SK-N-SH (cell line): ENCODE results near the gene SOS2. TPM values are rescaled to one million over a fixed set of nuclear protein-coding genes. Genes with fewer than 3 reads are reported as not detected.

Experiments
- CTCF ChIA-PET: fragments of 300-600, 350-600 bp; formaldehyde crosslinking; extraction: SDS; loops from one replicate; lab custom pipeline; 2021; lab: Yijun Ruan, JAX
- POLR2A ChIA-PET: fragments of 350-600 bp; sonication (Branson Sonifier 250); formaldehyde crosslinking; extraction: SDS; loops from one replicate; lab custom pipeline; 2020; ENCODE audit warnings: antibody characterized with exemption, inconsistent platforms; lab: Yijun Ruan, JAX
- DNase-seq: peaks from one replicate; pipeline ENCODE4 v3.0.0; 2012
- H2AFZ ChIP-seq: fragments of 200-600 bp; sonication (generic); 2 replicates; pipeline ENCODE4 v1.8.1; 2016; ENCODE audit warnings: antibody characterized with exemption, mild to moderate bottlenecking, low read depth
- H3F3A ChIP-seq: fragments of 200-600 bp; sonication (generic); replicated peaks from 2 replicates; pipeline ENCODE3; 2016; ENCODE audit warnings: antibody characterized with exemption, mild to moderate bottlenecking; ENCODE audit not compliant: insufficient read depth
- H3K27ac ChIP-seq, 2 experiments: fragments of 200-500 bp in 1 of 2; fragments of 200-600 bp in 1 of 2; sonication (Bioruptor generic) in 1 of 2; sonication (generic), shearing (Covaris generic) in 1 of 2; 2 replicates each; pipeline versions ENCODE4 v1.5.1 to v1.6.1; 2014 to 2016; ENCODE audit warnings: low read depth in 2 of 2, inconsistent platforms in 1 of 2, low read length in 1 of 2, mild to moderate bottlenecking in 1 of 2, mixed read lengths in 1 of 2
- H3K27me3 ChIP-seq: fragments of 200-600 bp; sonication (generic), shearing (Covaris generic); 2 replicates; pipeline ENCODE4 v1.6.1; 2016; ENCODE audit warnings: mixed run types; ENCODE audit not compliant: insufficient read depth
- H3K36me3 ChIP-seq, 2 experiments: fragments of 200-500 bp in 1 of 2; fragments of 200-600 bp in 1 of 2; sonication (Bioruptor generic) in 1 of 2; sonication (generic) in 1 of 2; replicated peaks in 1 of 2; 2 replicates each; pipeline versions ENCODE3 to v1.5.1; 2014 to 2016; ENCODE audit warnings: low read length in 1 of 2, mild to moderate bottlenecking in 1 of 2; ENCODE audit not compliant: insufficient read depth in 2 of 2, control insufficient read depth in 1 of 2
- H3K4me1 ChIP-seq, 2 experiments: fragments of 200-500 bp in 1 of 2; fragments of 200-600 bp in 1 of 2; sonication (Bioruptor generic) in 1 of 2; sonication (generic), shearing (Covaris generic) in 1 of 2; 2 replicates each; pipeline versions ENCODE4 v1.5.1 to v1.6.1; 2014 to 2016; ENCODE audit warnings: low read depth in 1 of 2, low read length in 1 of 2, mixed run types in 1 of 2; ENCODE audit not compliant: insufficient read depth in 2 of 2, control insufficient read depth in 1 of 2
- H3K4me2 ChIP-seq: fragments of 200-600 bp; sonication (generic), shearing (Covaris generic); 2 replicates; pipeline ENCODE4 v1.6.1; 2017; ENCODE audit warnings: mixed run types
- H3K4me3 ChIP-seq, 2 experiments: fragments of 200-500 bp in 1 of 2; fragments of 200-600 bp in 1 of 2; sonication (Bioruptor generic) in 1 of 2; sonication (generic), shearing (Covaris generic) in 1 of 2; 2 replicates each; pipeline versions ENCODE4 v1.5.1 to v1.8.1; 2014 to 2016; ENCODE audit warnings: low read depth in 2 of 2, inconsistent platforms in 1 of 2, low read length in 1 of 2, mild to moderate bottlenecking in 1 of 2, mixed read lengths in 1 of 2, moderate library complexity in 1 of 2
- H3K79me2 ChIP-seq: fragments of 200-600 bp; sonication (generic); 2 replicates; pipeline ENCODE4 v1.8.1; 2017; ENCODE audit warnings: mild to moderate bottlenecking; ENCODE audit not compliant: insufficient read depth
- H3K9ac ChIP-seq: fragments of 200-600 bp; sonication (generic); 2 replicates; pipeline ENCODE4 v1.6.1; 2017; ENCODE audit warnings: mixed run types
- H3K9me2 ChIP-seq: fragments of 200-600 bp; sonication (generic); 2 replicates; pipeline ENCODE4 v1.6.1; 2017; ENCODE audit warnings: mixed run types
- H3K9me3 ChIP-seq: fragments of 200-600 bp; sonication (generic); 2 replicates; pipeline ENCODE4 v1.6.1; 2017; ENCODE audit warnings: mixed run types, mild to moderate bottlenecking, moderate library complexity
- H4K20me1 ChIP-seq: fragments of 200-600 bp; sonication (generic); 2 replicates; pipeline ENCODE4 v1.6.1; 2017; ENCODE audit warnings: mild to moderate bottlenecking, mixed run types; ENCODE audit not compliant: insufficient read depth
- ELF1 ChIP-seq: IDR thresholded peaks from 2 replicates; pipeline ENCODE4 v1.4.0; 2012
- EZH2phosphoT487 ChIP-seq: fragments of 200-600 bp; sonication (generic); IDR thresholded peaks from 2 replicates; pipeline ENCODE4 v1.6.1; 2017; ENCODE audit warnings: low read depth, mixed run types, mild to moderate bottlenecking, antibody characterized with exemption, moderate library complexity, borderline replicate concordance
- GATA2 ChIP-seq: sonication (generic); formaldehyde crosslinking; IDR thresholded peaks from 2 replicates; pipeline ENCODE4 v1.5.0; 2020; ENCODE audit warnings: mild to moderate bottlenecking, missing genetic modification reagents
- IRF3 ChIP-seq: fragments of 150-350 bp; IDR thresholded peaks from 2 replicates; pipeline ENCODE4 v1.6.1; 2016; ENCODE audit warnings: mild to moderate bottlenecking, low read depth, low read length
- MAX ChIP-seq: IDR thresholded peaks from 2 replicates; pipeline ENCODE4 v1.4.0; 2012; ENCODE audit warnings: low read depth
- MEF2A ChIP-seq: IDR thresholded peaks from 2 replicates; pipeline ENCODE4 v1.4.0; 2012; ENCODE audit warnings: low read depth, borderline replicate concordance
- NRF1 ChIP-seq: IDR thresholded peaks from 2 replicates; pipeline ENCODE4 v1.6.1; 2012; ENCODE audit warnings: low read depth, mild to moderate bottlenecking, low read length
- RCOR1 ChIP-seq: fragments of 150-350 bp; IDR thresholded peaks from 2 replicates; pipeline ENCODE4 v1.6.1; 2017; ENCODE audit warnings: antibody characterized with exemption, low read length
- RFX5 ChIP-seq: IDR thresholded peaks from 2 replicates; pipeline ENCODE4 v1.6.1; 2012; ENCODE audit warnings: mild to moderate bottlenecking, improper control_type of control experiment, low read length
- SIN3A ChIP-seq: IDR thresholded peaks from 2 replicates; pipeline ENCODE4 v1.6.1; 2012; ENCODE audit warnings: low read depth, mild to moderate bottlenecking, low read length, moderate library complexity, borderline replicate concordance
- SMC3 ChIP-seq: IDR thresholded peaks from 2 replicates; pipeline ENCODE4 v1.6.1; 2012; ENCODE audit warnings: low read depth, low read length, improper control_type of control experiment
- TAF1 ChIP-seq: IDR thresholded peaks from 2 replicates; pipeline ENCODE4 v1.6.1; 2012; ENCODE audit warnings: low read depth, mild to moderate bottlenecking, low read length, moderate library complexity, borderline replicate concordance
- TCF12 ChIP-seq: IDR thresholded peaks from 2 replicates; pipeline ENCODE4 v1.4.0; 2012
- USF1 ChIP-seq: IDR thresholded peaks from 2 replicates; pipeline ENCODE4 v1.4.0; 2012; ENCODE audit warnings: low read depth, borderline replicate concordance
- ZBTB33 ChIP-seq: IDR thresholded peaks from 2 replicates; pipeline ENCODE4 v1.4.0; 2012; ENCODE audit warnings: low read depth, borderline replicate concordance
- WGBS: methylation state at CpG from one replicate; pipeline ENCODE4 v1.1.6; 2017; ENCODE audit warnings: low lambda C conversion rate; 5-methylcytosine and 5-hydroxymethylcytosine counted together
- polyA plus RNA-seq, 3 experiments: library from polyadenylated mRNA; depleted of rRNA; stranded (reverse); fragments of >200 nt; gene quantifications; 2 replicates each; pipeline ENCODE4 v1.2.3, GENCODE V29; 2012

Gene SOS2
- polyA plus RNA-seq, 1 of the 3 experiments (the other 2 are of a cell fraction): 6.2 TPM

GRCh38 chr14:50222055-50222613 lies 9.2 kb downstream of the SOS2 start:
- 93% methylated on average over 1 of the region's 1 CpG for WGBS
- Histone ChIP-seq H3K27ac (peak overlapping the region in 1 of 2 experiments; percentile 28; a peak in 1 of 4 replicates), H3K4me2 (no peak overlapping the region), H3K4me1 (peaks cover 2 to 23% of the 10 kb centered on the region in 2 experiments), H4K20me1 (peaks cover 89% of the 10 kb centered on the region), H3K9me2 (no peaks in the 10 kb centered on the region), H3K4me3 (no peak overlapping the region), H3K9ac (no peak overlapping the region), H3K27me3 (no peaks in the 10 kb centered on the region), H3K36me3 (no peaks in the 10 kb centered on the region), H3F3A (peaks cover 32% of the 10 kb centered on the region)
- POLR2A ChIA-PET: no interaction called here
- TF ChIP-seq MAX: no peak
- no peak for TF ChIP-seq TCF12
- no peak for TF ChIP-seq RCOR1
- TF ChIP-seq MEF2A: no peak
- TF ChIP-seq SMC3: no peak
- no peak for TF ChIP-seq USF1
- no peak for TF ChIP-seq ELF1
- no peak for TF ChIP-seq IRF3
- TF ChIP-seq RFX5: no peak
- TF ChIP-seq, all 33 proteins: peak for 0
- Histone ChIP-seq H3K9me3 (no peaks in the 10 kb centered on the region), H3K79me2 (peaks cover 100% of the 10 kb centered on the region), H2AFZ (no peak overlapping the region)
- CTCF ChIA-PET: no interaction called here
- no peak for DNase-seq

- Histone ChIP-seq H3K27me3 (no peaks in the 10 kb centered on the region), H3K79me2 (peaks cover 100% of the 10 kb centered on the region), H2AFZ (no peak overlapping the region), H3K4me3 (no peak overlapping the region), H3K27ac (no peak overlapping the region), H3K4me1 (peaks cover 0 to 10% of the 10 kb centered on the region in 2 experiments; a peak in 1 of 4 replicates), H3F3A (peaks cover 13% of the 10 kb centered on the region), H3K9me3 (no peaks in the 10 kb centered on the region), H4K20me1 (peaks cover 79% of the 10 kb centered on the region), H3K36me3 (no peaks in the 10 kb centered on the region), H3K4me2 (no peak overlapping the region), H3K9ac (no peak overlapping the region), H3K9me2 (no peaks in the 10 kb centered on the region)
- DNase-seq: no peak
- ChIA-PET POLR2A (no interaction called here), CTCF (interaction anchor here (0.6 kb wide), 1 partner anchor 10 kb away, joined by 3 read pairs; no protein-coding TSS in a partner anchor)
- no peak for TF ChIP-seq SIN3A
- TF ChIP-seq EZH2phosphoT487: no peak
- no peak for TF ChIP-seq ZBTB33
- no peak for TF ChIP-seq TAF1
- no peak for TF ChIP-seq NRF1
- TF ChIP-seq GATA2 (CRISPR knock-in tag): no peak
- 92% methylated on average over 5 of the region's 5 CpGs for WGBS
These were observed 12.9 kb downstream of the SOS2 start for GRCh38 chr14:50218501-50218900.
